Keratinocyte (primary cell): ENCODE results near the gene DNAH2. TPM values are rescaled to one million over a fixed set of nuclear protein-coding genes. Genes with fewer than 3 reads are reported as not detected.

Experiments
- DNase-seq: peaks from one replicate; pipeline ENCODE4 v3.0.0-alpha.2; 2011; ENCODE audit warnings: low read depth, missing footprints, low spot score
- FAIRE-seq: peaks from 2 replicates; lab custom pipeline; 2011; peaks lifted over from hg19 to GRCh38; lab: Jason Lieb, UNC
- H2AFZ ChIP-seq: 2 replicates; pipeline ENCODE4 v1.6.0; 2012; ENCODE audit warnings: low read length, control low read depth, inconsistent platforms; ENCODE audit not compliant: control insufficient read depth
- H3K27ac ChIP-seq: 2 replicates; pipeline ENCODE4 v1.5.1; 2011; ENCODE audit warnings: low read length; ENCODE audit not compliant: control insufficient read depth, insufficient read depth
- H3K27me3 ChIP-seq: 3 replicates; pipeline ENCODE4 v1.6.0; 2011; ENCODE audit warnings: low read length; ENCODE audit not compliant: control insufficient read depth, insufficient read depth; ENCODE audit errors: extremely low read depth
- H3K36me3 ChIP-seq, 2 experiments: 2 replicates in 1 of 2; 3 replicates in 1 of 2; pipeline ENCODE4 v1.5.1; 2011; ENCODE audit warnings: low read length in 2 of 2, mild to moderate bottlenecking in 1 of 2; ENCODE audit not compliant: control insufficient read depth in 2 of 2, insufficient read depth in 2 of 2; ENCODE audit errors: extremely low read depth in 1 of 2
- H3K4me1 ChIP-seq: 3 replicates; pipeline ENCODE4 v1.5.1; 2011; ENCODE audit warnings: low read length; ENCODE audit not compliant: control insufficient read depth, insufficient read depth; ENCODE audit errors: extremely low read depth
- H3K4me2 ChIP-seq: 3 replicates; pipeline ENCODE4 v1.6.0; 2011; ENCODE audit warnings: low read depth, low read length; ENCODE audit not compliant: control insufficient read depth, insufficient read depth; ENCODE audit errors: extremely low read depth
- H3K4me3 ChIP-seq, 3 experiments: fragments of 200-600 bp in 1 of 3; sonication (generic) in 1 of 3; 2 replicates in 2 of 3; 3 replicates in 1 of 3; pipeline ENCODE4 v1.5.1; 2011 to 2016; ENCODE audit warnings: low read length in 3 of 3, mild to moderate bottlenecking in 3 of 3, control low read depth in 2 of 3, inconsistent platforms in 1 of 3, low read depth in 1 of 3, mixed read lengths in 1 of 3, mixed run types in 1 of 3, moderate library complexity in 1 of 3; ENCODE audit not compliant: control insufficient read depth in 2 of 3, insufficient read depth in 2 of 3; ENCODE audit errors: extremely low read depth in 1 of 3
- H3K79me2 ChIP-seq: 2 replicates; pipeline ENCODE4 v1.6.0; 2012; ENCODE audit warnings: low read length; ENCODE audit not compliant: control insufficient read depth, insufficient read depth
- H3K9ac ChIP-seq: 3 replicates; pipeline ENCODE4 v1.6.0; 2011; ENCODE audit warnings: low read length; ENCODE audit not compliant: control insufficient read depth, insufficient read depth; ENCODE audit errors: extremely low read depth
- H3K9me1 ChIP-seq: 3 replicates; pipeline ENCODE4 v1.6.0; 2011; ENCODE audit warnings: low read length; ENCODE audit not compliant: control insufficient read depth, insufficient read depth; ENCODE audit errors: extremely low read depth
- H3K9me3 ChIP-seq: 2 replicates; pipeline ENCODE4 v1.5.1; 2012; ENCODE audit warnings: low read depth, low read length; ENCODE audit not compliant: control insufficient read depth
- H4K20me1 ChIP-seq: 3 replicates; pipeline ENCODE4 v1.6.0; 2011; ENCODE audit warnings: low read length; ENCODE audit not compliant: control insufficient read depth, insufficient read depth; ENCODE audit errors: extremely low read depth
- EZH2 ChIP-seq: IDR thresholded peaks from one replicate; pipeline ENCODE4 v1.6.1; 2012; ENCODE audit warnings: inconsistent platforms, mild to moderate bottlenecking, low read length, moderate library complexity
- dilution Hi-C: fragments of 300-500 bp; cut with MboI; formaldehyde crosslinking; loops from one replicate; pipeline ENCODE4 v1.7.0; 2020; ENCODE audit warnings: low sequenced_read_pairs; ENCODE audit not compliant: extremely low pct_ligation_motif_present
- polyA plus RNA-seq, 5 experiments: library from polyadenylated mRNA; depleted of rRNA in 3 of 5; stranded (reverse) in 3 of 5; stranded (forward) in 1 of 5; unstranded in 1 of 5; fragments of >200 nt; gene quantifications; 1 replicate in 1 of 5; 2 replicates in 3 of 5; 3 replicates in 1 of 5; pipeline versions ENCODE4 v1.2.1 to v1.2.3, GENCODE V29; 2011 to 2012; ENCODE audit warnings: missing spikeins in 2 of 5, low read depth in 1 of 5, low replicate concordance in 1 of 5
- TF ChIP-seq, protein P1 (sequence below), 3 experiments: IDR thresholded peaks in 1 of 3; conservative IDR thresholded peaks in 1 of 3; optimal IDR thresholded peaks in 1 of 3; 2 replicates in 2 of 3; 3 replicates in 1 of 3; pipeline versions ENCODE3 to v1.5.1; 2011; ENCODE audit warnings: low read length in 3 of 3, mild to moderate bottlenecking in 3 of 3, moderate library complexity in 2 of 3, control low read depth in 1 of 3, inconsistent platforms in 1 of 3; ENCODE audit not compliant: insufficient read depth in 2 of 3; ENCODE audit errors: extremely low read depth in 1 of 3

The DNAH2 gene
- polyA plus RNA-seq, 1 donor (not counting 4 experiments of a cell fraction or from before 2014, with no cell fraction given) = 0.13 TPM

DNA sequence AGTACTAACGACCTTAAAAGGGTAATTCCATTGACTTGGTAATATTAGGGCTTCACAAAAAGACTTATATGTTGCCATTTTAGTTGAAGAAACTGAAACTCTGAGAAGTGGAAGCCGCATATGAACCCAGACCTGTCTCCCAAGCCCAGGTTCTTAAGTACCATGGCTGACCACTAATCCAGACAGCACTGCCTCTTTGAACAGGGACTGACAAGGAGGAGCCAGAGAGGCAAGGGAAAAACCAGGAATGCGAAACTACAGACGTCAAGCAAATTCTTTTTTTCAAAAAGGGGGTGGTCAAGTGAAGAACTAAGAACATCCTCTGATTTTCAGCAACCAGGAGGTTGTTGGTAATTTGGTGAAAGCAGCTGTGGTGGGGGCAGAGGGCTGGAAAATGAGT, 155.5 kb downstream of the DNAH2 start:
- no peak overlapping the region for H3K9ac ChIP-seq

DNA sequence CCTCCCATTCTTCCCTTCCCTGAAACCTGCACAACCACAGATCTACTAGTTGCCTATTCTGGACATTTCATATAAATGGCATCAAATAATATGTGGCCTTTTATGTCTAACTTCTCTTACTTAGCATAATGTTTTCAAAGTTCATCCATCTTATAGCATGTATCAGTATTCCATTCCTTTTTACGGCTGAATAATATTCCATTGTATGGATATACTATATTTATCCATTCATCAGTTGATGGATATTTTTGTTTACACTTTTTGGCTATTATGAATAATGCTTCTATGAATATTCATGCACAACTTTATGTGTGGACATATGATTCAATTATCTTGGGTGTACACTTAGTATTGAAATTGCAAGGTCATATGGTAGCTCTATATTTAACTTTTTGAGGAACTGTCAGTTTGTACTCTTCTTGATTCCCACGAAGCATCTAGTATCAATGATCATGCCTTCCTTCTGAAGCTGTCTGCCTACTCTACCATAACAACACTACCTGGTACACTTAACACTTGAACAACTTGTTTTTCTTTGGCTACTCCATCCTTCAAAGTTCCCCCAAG, 158.3 kb downstream of the DNAH2 start:
- no peaks in the 10 kb centered on the region for H3K27me3 ChIP-seq
- DNase-seq = no peak
- no peaks in the 10 kb centered on the region for H4K20me1 ChIP-seq
- no peak overlapping the region for H2AFZ ChIP-seq
- H3K36me3 ChIP-seq = peaks cover 5 to 7% of the 10 kb centered on the region in 2 experiments
- no peak for TF ChIP-seq EZH2
- TF ChIP-seq, protein P1, sequence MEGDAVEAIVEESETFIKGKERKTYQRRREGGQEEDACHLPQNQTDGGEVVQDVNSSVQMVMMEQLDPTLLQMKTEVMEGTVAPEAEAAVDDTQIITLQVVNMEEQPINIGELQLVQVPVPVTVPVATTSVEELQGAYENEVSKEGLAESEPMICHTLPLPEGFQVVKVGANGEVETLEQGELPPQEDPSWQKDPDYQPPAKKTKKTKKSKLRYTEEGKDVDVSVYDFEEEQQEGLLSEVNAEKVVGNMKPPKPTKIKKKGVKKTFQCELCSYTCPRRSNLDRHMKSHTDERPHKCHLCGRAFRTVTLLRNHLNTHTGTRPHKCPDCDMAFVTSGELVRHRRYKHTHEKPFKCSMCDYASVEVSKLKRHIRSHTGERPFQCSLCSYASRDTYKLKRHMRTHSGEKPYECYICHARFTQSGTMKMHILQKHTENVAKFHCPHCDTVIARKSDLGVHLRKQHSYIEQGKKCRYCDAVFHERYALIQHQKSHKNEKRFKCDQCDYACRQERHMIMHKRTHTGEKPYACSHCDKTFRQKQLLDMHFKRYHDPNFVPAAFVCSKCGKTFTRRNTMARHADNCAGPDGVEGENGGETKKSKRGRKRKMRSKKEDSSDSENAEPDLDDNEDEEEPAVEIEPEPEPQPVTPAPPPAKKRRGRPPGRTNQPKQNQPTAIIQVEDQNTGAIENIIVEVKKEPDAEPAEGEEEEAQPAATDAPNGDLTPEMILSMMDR (optimal IDR thresholded peaks at IDR 0.05 in 1 of 3, IDR thresholded peaks at IDR 0.05 in 1 of 3, conservative IDR thresholded peaks at IDR 0.05 in 1 of 3; ENCODE audit: extremely low read depth in 1 of 3, insufficient read depth in 2 of 3, low read length in 3 of 3) = no peak
- no peak overlapping the region for H3K9ac ChIP-seq
- H3K4me2 ChIP-seq = no peak overlapping the region
- no peaks in the 10 kb centered on the region for H3K4me1 ChIP-seq
- FAIRE-seq = no peak
- H3K4me3 ChIP-seq = no peak overlapping the region
- no peaks in the 10 kb centered on the region for H3K79me2 ChIP-seq
- no peaks in the 10 kb centered on the region for H3K9me3 ChIP-seq
- H3K27ac ChIP-seq = no peak overlapping the region
- dilution Hi-C loops = no loop called here
- no peaks in the 10 kb centered on the region for H3K9me1 ChIP-seq

More for the DNA sequence above, 155.5 kb downstream of the DNAH2 start:
- no peaks in the 10 kb centered on the region for H4K20me1 ChIP-seq
- DNase-seq (no peak), FAIRE-seq (no peak)
- dilution Hi-C loops = no loop called here
- no peak overlapping the region for H3K4me3 ChIP-seq
- H3K27ac ChIP-seq = no peak overlapping the region
- TF ChIP-seq, protein P1 (optimal IDR thresholded peaks at IDR 0.05 in 1 of 3, IDR thresholded peaks at IDR 0.05 in 1 of 3, conservative IDR thresholded peaks at IDR 0.05 in 1 of 3; ENCODE audit: extremely low read depth in 1 of 3, insufficient read depth in 2 of 3, low read length in 3 of 3) = no peak
- no peak for TF ChIP-seq EZH2
- H3K9me3 ChIP-seq = no peaks in the 10 kb centered on the region
- no peak overlapping the region for H3K4me2 ChIP-seq
- H3K27me3 ChIP-seq = no peaks in the 10 kb centered on the region
- peaks cover 0 to 1% of the 10 kb centered on the region in 2 experiments for H3K36me3 ChIP-seq
- H3K79me2 ChIP-seq = no peaks in the 10 kb centered on the region
- H3K9me1 ChIP-seq = no peaks in the 10 kb centered on the region
- peaks cover 4% of the 10 kb centered on the region for H3K4me1 ChIP-seq
- H2AFZ ChIP-seq = no peak overlapping the region
